HUES64 (cell line): Measurements from ENCODE around the gene MANF.
"Not testable (repeated sequence)": the region's sequence is repeated elsewhere in the genome, so short reads cannot be mapped to it uniquely, and the experiment has no call there.

Experiments
- H3K27ac ChIP-seq: 2 replicates; pipeline ENCODE4 v1.7.0; 2013; ENCODE audit warnings: low read depth, low read length, inconsistent platforms
- H3K27me3 ChIP-seq: 2 replicates; pipeline ENCODE4 v1.6.1; 2013; ENCODE audit warnings: mild to moderate bottlenecking, low read length; ENCODE audit not compliant: insufficient read depth
- H3K36me3 ChIP-seq: 2 replicates; pipeline ENCODE4 v1.6.1; 2013; ENCODE audit warnings: mild to moderate bottlenecking, low read length; ENCODE audit not compliant: insufficient read depth
- H3K4me1 ChIP-seq: 2 replicates; pipeline ENCODE4 v1.6.1; 2013; ENCODE audit warnings: mild to moderate bottlenecking, low read length, moderate library complexity; ENCODE audit not compliant: insufficient read depth
- H3K4me3 ChIP-seq: 2 replicates; pipeline ENCODE4 v1.5.1; 2013; ENCODE audit warnings: mild to moderate bottlenecking, low read length, moderate library complexity
- H3K9ac ChIP-seq: 2 replicates; pipeline ENCODE4 v1.6.1; 2013; ENCODE audit warnings: mild to moderate bottlenecking, low read depth, low read length
- H3K9me3 ChIP-seq: 2 replicates; pipeline ENCODE4 v1.6.1; 2013; ENCODE audit warnings: low read depth, low read length; ENCODE audit not compliant: insufficient read depth
- WGBS: fragments of 150-250, 120-280 bp; methylation state at CpG from one replicate; pipeline ENCODE4 v1.1.7; 2013; ENCODE audit warnings: missing lambda C conversion rate; 5-methylcytosine and 5-hydroxymethylcytosine counted together

The MANF gene

DNA sequence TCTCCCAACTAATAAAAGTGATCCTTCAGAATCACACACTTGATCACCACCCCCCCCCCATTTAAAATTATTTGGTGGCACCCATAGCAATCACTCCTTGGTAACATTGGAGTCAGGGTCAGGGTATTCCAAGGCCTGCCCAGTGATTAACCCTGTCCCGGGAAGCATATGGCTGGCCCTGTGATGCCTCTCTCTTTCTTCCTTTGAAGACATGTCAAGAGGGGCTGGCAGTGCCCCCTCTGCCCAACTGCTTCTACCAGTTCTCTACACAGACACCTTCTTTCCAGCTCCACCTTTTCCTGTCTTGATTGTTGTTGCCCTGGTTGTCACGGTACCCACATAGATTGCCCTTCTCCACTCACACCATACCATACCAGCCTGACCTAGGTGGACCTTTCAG is 30.9 kb upstream of the MANF start:
- WGBS: 93% methylated on average over 2 of the region's 2 CpGs
- Histone ChIP-seq H3K4me1 (no peaks in the 10 kb centered on the region), H3K9me3 (no peaks in the 10 kb centered on the region), H3K27ac (no peak overlapping the region), H3K9ac (no peak overlapping the region), H3K4me3 (no peak overlapping the region), H3K27me3 (no peaks in the 10 kb centered on the region), H3K36me3 (peaks cover 20% of the 10 kb centered on the region)

DNA sequence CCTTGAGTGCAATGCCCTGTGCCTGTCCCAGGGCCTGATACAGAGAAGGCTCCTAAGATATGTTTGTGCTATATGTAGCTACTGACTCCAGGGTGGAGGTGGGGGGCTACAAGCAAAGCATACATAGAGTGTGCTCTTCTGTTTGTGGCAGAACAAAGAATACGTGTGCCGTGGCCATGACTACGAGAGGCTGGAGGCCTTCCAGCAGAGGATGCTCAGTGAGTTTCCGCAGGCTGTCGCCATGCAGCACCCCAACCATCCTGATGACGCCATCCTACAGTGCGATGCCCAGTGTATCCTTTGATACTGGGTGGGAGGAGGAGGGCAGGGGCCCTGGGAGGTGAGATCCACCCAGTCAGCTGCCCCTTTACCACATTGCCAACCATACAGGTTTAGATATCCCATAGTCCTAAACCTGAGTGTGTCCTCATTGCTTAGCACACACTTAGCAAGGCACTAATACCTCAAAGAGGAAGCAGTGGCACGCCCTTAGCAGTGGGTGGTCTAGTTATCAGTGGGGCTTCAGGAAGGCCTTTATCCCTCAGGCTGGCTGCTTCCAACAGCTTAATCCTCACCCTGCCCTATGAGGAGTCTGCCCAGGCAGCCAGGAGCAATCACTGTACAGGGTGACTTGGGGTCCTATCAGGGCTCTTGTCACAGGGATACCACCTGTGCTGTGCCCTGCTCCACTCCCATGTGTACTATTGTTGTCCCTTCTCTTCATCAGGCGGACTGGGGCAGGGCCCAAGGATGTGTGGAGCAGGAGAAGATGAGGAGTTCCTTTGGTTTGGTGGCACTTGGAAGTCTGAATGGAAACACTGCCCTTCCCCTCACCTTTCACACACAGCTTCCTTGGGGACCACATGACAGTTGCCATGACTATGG is 30.1 kb upstream of the MANF start:
- H3K9ac ChIP-seq: no peak overlapping the region
- H3K36me3 ChIP-seq: peaks cover 27% of the 10 kb centered on the region
- no peaks in the 10 kb centered on the region for H3K9me3 ChIP-seq
- no peak overlapping the region for H3K4me3 ChIP-seq
- no peaks in the 10 kb centered on the region for H3K27me3 ChIP-seq
- 92% methylated on average over 8 of the region's 9 CpGs for WGBS
- no peak overlapping the region for H3K27ac ChIP-seq
- no peaks in the 10 kb centered on the region for H3K4me1 ChIP-seq

DNA sequence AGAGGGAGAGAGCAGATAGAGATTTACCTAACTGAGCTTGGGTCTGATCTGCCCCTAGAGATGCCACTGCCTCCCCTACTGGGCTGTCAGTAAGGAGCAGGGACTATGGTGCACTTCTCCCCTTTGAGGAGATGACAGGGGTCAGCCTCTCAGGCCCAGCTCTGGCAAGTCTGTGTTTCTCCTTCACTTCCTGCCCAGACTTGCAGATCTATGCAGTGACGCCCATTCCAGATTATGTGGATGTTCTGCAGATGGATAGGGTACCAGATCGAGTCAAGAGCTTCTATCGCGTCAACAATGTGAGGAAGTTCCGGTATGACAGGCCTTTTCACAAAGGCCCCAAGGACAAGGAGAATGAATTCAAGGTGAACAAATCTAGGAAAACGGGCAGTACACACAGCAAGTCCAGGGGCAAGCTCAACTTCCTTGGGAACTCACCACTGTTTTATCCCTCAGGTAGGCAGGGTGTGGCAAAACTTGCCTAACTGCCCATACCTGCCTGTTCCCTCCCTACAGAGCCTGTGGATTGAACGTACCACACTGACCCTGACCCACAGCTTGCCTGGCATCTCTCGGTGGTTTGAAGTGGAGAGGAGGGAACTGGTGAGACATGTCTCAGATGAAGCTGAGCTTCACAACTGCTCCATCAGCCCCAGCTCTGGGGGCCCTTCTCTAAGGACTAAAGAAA is 29.1 kb upstream of the MANF start:
- 84% methylated on average over 8 of the region's 8 CpGs for WGBS
- Histone ChIP-seq H3K9me3 (no peaks in the 10 kb centered on the region), H3K36me3 (peaks cover 34% of the 10 kb centered on the region), H3K4me1 (no peaks in the 10 kb centered on the region), H3K27ac (no peak overlapping the region), H3K9ac (no peak overlapping the region), H3K4me3 (no peak overlapping the region), H3K27me3 (no peaks in the 10 kb centered on the region)

DNA sequence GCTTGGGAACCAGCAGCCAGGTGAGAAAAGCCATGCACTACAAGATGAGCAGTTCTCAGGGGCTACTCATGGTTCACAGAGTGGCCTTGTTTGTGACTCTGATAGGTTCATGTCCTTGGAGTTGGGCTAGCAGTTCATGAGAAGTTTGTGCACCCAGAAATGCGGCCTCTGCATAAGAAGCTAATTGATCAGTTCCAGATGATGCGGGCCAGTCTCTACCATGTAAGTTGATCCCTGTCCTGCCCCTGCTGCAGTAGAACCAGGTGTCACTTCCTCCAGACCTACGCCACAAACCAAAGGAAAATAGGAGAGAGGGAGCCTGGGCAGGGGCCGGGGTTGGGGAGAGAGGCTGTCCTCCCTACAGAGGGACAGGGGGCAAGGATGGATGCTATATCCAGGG is 27.2 kb upstream of the MANF start:
- WGBS: 90% methylated on average over 3 of the region's 4 CpGs
- H3K4me1 ChIP-seq: no peaks in the 10 kb centered on the region

DNA sequence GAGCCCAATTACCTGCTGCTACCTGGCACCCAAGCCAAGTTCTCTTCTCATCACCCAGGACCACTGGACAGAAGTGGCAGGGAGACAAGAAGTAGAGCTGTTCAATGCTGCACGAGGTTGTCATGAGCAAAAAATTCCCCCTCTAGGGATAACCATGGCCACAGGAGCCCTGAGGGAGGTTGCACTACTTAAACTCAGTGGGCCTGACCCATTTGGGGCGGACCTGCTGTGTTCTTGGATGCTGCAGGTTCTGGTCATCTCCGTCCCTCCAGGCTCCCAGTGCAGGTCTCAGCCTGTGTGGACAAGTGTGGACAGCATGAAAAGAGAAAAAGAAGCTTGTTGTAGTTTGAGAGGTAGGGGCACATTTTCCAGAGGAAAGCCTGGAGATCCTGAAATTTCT is 26.1 kb upstream of the MANF start:
- Histone ChIP-seq H3K27me3 (no peaks in the 10 kb centered on the region), H3K4me3 (no peak overlapping the region), H3K9me3 (no peaks in the 10 kb centered on the region), H3K4me1 (no peaks in the 10 kb centered on the region), H3K27ac (no peak overlapping the region), H3K9ac (no peak overlapping the region), H3K36me3 (peaks cover 38% of the 10 kb centered on the region)
- 92% methylated on average over 3 of the region's 3 CpGs for WGBS

More for the DNA sequence above, 27.2 kb upstream of the MANF start:
- Histone ChIP-seq H3K27ac (no peak overlapping the region), H3K9me3 (no peaks in the 10 kb centered on the region), H3K9ac (no peak overlapping the region), H3K27me3 (no peaks in the 10 kb centered on the region), H3K36me3 (peaks cover 34% of the 10 kb centered on the region), H3K4me3 (no peak overlapping the region)

DNA sequence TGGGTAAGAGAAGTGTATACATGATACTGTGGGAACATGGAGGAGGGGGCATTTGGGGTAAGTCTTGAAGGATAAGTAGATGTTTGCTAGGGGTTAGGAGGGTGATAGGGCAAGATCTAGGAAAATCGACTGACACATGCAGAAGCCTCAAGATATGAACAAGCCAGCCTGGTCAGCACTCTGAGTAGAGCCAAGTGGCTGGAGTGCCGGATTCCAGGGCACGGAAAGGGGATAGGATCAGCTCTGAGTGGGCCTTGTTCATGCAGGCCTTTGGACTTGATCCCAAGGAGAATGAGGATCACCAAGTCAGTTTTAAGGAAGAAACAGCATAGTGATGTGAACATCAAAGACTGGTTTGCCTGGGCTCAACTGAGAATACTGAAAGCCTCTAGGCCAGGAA is 24.3 kb upstream of the MANF start:
- Histone ChIP-seq H3K4me1 (no peaks in the 10 kb centered on the region), H3K9ac (no peak overlapping the region), H3K4me3 (no peak overlapping the region), H3K27me3 (no peaks in the 10 kb centered on the region), H3K36me3 (peaks cover 38% of the 10 kb centered on the region), H3K27ac (no peak overlapping the region), H3K9me3 (no peaks in the 10 kb centered on the region)
- WGBS: 95% methylated on average over 3 of the region's 3 CpGs

DNA sequence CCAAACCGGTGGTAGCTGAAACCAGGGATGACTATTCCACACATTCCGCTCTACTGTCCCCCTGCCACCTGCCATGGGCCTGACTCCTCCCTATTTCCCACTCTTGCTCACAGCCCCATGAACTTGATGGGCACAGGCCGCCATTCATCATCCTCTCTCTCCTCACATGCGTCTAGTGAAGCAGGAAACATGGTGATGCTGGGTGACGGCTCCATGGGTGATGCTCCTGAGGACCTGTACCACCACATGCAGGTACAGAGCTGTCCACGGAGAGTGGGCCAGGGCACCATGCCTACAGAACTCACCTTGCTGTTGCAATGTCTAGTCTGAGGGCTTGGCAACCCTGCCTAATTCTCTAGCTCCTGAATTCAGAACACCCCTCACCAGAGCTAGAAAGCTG is 23.3 kb upstream of the MANF start:
- Histone ChIP-seq H3K9ac (no peak overlapping the region), H3K4me1 (no peaks in the 10 kb centered on the region), H3K36me3 (peaks cover 30% of the 10 kb centered on the region; the same call in 1 of the 2 replicates), H3K27ac (no peak overlapping the region), H3K27me3 (no peaks in the 10 kb centered on the region), H3K9me3 (no peaks in the 10 kb centered on the region), H3K4me3 (no peak overlapping the region)
- whole genome bisulfite sequencing: 92% methylated on average over 6 of the region's 6 CpGs

DNA sequence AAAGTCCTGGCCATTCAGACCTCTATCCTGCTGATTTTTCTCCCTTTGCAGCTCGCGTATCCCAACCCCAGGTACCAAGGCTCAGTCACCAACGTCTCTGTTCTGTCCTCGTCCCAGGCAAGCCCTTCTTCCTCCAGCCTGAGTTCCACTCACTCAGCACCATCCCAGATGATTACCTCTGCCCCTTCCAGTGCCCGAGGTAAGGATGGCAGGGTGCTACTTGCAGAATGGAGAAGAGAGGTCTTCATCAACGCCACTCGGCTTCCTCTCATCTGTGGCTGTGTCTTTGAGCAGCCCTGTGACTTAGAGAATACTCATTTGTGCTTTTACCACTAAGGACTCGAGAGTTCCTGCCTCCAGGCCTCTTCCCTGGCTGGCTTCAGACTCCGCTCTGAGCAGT is 22.6 kb upstream of the MANF start:
- Histone ChIP-seq H3K27me3 (no peaks in the 10 kb centered on the region), H3K9ac (no peak overlapping the region), H3K9me3 (no peaks in the 10 kb centered on the region), H3K27ac (no peak overlapping the region), H3K4me1 (no peaks in the 10 kb centered on the region), H3K4me3 (no peak overlapping the region), H3K36me3 (peaks cover 26% of the 10 kb centered on the region; the same call in 1 of the 2 replicates)
- WGBS: 92% methylated on average over 9 of the region's 9 CpGs

DNA sequence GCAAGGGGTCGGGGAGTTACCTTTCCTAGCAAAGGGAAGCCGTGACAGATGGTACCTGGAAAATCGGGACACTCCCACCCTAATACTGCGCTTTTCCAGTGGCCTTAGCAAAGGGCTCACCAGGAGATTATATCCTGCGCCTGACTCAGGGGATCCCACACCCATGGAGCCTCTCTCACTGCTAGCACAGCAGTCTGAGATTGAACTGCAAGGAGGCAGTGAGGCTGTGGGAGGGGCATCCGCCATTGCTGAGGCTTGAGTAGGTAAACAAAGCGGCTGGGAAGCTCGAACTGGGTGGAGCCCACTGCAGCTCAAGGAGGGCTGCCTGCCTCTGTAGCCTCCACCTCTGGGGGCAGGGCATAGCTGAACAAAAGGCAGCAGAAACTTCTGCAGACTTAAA is 16.8 kb upstream of the MANF start:
- not testable (repeated sequence) for H3K4me1 ChIP-seq, H3K36me3 ChIP-seq, H3K9ac ChIP-seq, H3K4me3 ChIP-seq, H3K27ac ChIP-seq, H3K9me3 ChIP-seq, H3K27me3 ChIP-seq
- 95% methylated on average over 8 of the region's 8 CpGs for WGBS

DNA sequence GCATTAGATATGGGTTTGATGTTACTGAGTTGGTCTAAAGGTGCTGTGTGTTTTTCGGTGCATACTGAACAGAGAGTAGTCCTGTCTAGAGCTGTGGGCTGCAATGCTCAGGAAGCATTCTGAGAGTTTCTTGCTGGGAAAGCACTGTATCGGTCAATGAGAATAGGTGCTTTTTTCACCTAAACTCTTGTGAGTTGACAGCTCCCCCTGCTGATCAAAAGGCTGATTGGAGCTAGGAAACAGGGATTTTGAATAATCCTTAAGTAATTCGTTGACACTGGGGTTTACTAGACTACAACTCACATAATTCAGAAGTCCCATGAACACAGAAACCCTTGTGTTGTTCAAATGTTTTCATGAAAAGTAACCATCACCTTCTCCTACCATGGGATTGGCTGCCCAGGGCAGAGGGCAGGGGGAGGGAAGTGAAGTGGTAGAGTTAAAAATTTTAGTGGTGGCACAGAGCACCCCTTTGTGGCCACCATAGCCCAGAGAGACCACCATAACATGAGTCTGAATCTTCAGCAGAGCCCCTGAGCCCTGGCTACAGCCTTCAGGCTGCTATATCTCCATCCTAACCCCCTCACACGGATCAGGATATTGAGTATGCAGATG is 13.0 kb upstream of the MANF start:
- no peaks in the 10 kb centered on the region for H3K27me3 ChIP-seq
- H3K36me3 ChIP-seq: peaks cover 16% of the 10 kb centered on the region; the same call in 1 of the 2 replicates
- H3K4me1 ChIP-seq: no peaks in the 10 kb centered on the region
- 60% methylated on average over 4 of the region's 4 CpGs for WGBS
- peaks cover 7% of the 10 kb centered on the region for H3K9me3 ChIP-seq
- H3K4me3 ChIP-seq: no peak overlapping the region
- H3K9ac ChIP-seq: no peak overlapping the region
- no peak overlapping the region for H3K27ac ChIP-seq
